Nucleus accumbens (tissue), 56 donors: ENCODE measurements around the gene DNMT3B.

Experiments used
- DNase-seq, 56 donors: peaks; one replicate each; lab custom pipeline; 2025; lab: John Stamatoyannopoulos, UW

Gene DNMT3B

DNA sequence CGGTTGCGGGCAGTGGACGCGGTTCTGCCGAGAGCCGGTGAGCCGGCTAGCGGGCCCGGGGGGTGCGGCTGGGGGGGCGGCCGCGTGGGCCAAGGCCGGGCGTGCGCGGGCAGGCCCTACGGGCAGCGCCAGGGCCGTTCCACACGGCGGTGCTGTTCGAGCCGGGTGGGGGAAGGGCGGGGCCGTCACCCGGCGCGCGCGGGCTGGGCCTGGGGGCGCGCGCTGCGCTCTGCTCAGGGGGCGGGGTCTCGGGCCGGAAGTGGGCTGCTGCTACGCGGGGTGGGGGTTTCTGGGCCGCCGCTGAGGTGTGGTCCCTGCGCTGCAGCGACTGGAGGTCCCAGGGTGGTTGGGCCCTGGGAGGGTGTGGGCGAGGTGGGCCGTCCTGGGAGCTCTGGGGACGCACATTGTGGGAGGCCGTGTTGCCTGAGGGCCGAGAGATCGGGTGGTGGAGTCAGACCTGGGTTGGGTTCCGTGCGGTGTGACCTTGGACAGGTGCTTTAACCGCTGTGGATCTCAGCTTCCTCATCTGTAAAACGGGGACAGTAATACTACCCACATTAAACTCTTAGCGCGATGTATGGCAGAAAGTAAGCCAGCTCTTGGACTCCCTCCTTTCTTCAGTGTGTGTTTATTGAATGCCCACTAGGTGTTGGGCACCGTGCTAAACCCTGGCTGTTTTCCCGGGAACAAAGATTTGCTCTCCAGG lies 58.0 kb downstream of the DNMT3B start:
- peak in 29 of 56 donors; percentile 21 to 91 (median 83) for DNase-seq

- peak in 7 of 56 donors; percentile 8 to 36 (median 20) for DNase-seq
These were observed 58.7 kb downstream of the DNMT3B start for GRCh38 chr20:32820698-32821377.

GRCh38 chr20:32822225-32822624 lies 60.0 kb downstream of the DNMT3B start:
- no peak for DNase-seq

GRCh38 chr20:32823078-32823477 lies 60.9 kb downstream of the DNMT3B start:
- peak in 8 of 56 donors; percentile 1 to 17 (median 9) for DNase-seq

DNA sequence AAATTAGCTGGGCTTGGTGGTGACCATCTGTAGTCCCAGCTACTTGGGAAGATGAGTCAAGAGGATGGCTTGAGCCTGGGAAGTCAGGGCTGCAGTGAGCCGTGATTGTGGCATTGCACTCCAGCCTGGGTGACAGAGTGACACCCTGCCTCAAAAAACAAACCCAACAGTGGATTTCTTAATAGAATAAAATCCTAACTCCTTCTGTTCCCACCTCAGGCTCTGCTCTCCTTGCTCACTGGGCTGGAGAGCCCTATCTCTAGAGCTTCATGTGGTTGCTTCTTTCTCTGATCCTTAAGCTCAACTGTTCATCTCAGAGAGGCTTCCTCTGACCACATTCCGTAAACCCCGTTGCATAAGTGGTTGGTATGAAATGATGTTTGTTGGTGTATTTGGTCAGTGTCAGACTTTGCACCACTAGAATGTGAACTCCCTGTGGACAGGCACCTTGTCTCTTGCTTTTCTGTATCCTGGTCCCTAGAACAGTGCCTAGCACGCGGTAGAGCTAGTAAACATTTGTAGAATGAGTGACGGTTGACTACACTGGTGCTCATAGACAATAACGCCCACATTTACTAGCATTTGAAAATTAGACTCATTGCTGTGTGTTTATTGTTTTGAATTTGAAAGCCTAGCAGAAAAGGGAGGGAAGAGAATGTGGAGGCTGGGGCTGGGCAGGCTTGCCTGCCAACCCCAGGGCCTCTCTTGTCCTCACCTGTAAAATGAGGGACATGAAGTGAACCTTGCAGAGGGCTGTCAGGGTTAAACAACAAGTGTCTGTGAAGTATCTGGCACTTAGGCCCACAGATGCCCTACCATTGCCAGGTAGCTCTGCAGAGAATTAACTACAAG lies 61.8 kb downstream of the DNMT3B start:
- no peak for DNase-seq

- no peak for DNase-seq
These were observed 66.0 kb downstream of the DNMT3B start for GRCh38 chr20:32828029-32828680.

- no peak for DNase-seq
These were observed 67.3 kb downstream of the DNMT3B start for GRCh38 chr20:32829311-32830005.

- DNase-seq: peak in 3 of 56 donors; percentile 2 to 9 (median 8)
These were observed 68.3 kb downstream of the DNMT3B start for GRCh38 chr20:32830437-32830836.

DNA sequence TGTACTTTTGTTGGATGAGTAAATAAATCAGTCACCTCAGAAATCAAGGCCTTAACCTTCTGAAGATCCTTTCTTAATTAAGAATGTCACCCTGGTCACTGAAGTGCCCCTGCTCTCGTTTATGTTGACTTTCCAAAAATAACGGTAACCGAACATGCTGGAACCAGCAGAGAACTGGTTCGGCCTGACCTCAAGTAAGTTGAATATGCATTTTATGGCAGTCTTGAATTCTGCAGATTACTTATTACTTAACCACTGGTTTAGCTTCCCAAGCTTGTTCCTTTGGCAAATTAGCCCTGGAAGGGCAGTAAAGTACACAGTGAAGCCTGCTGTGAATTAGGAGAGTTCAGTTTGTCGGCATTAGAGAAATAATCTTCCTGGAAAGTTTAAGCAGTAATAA lies 69.8 kb downstream of the DNMT3B start:
- no peak for DNase-seq

DNA sequence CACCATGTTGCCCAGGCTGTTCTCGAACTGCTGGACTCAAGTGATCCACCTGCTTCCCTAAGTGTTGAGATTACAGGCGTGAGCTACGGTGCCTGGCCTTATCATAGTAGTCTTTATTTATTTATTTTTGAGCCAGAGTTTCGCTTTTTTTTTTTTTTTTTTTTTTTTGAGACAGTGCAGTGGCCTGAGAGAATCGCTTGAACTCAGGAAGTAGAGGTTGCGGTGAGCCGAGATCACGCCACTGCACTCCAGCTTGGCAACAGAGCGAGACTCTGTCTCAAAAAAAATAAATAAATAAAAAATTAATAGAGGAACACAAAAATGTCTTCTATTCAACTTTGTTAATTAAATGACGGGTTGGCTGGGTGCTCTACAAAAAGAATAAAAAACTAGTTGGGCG lies 70.5 kb downstream of the DNMT3B start:
- no peak for DNase-seq

DNA sequence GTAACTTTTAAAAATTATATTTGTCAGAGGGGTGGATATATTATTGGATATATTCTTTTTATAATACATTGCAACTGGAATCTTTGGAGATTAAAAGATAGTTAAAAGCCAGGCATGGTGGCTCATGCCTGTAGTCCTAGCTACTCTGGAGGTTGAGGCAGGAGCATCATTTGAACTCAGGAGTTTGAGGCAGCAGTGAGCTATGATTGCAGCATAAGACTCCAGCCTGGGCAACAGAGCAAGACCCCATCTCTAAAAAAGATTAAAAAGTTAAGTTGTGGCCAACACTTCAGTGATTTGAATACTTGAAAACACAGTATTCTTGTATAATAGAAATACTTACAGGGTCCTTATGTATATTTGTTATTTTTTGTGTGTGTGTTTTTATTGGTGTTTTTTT lies 72.8 kb downstream of the DNMT3B start:
- DNase-seq: no peak

DNA sequence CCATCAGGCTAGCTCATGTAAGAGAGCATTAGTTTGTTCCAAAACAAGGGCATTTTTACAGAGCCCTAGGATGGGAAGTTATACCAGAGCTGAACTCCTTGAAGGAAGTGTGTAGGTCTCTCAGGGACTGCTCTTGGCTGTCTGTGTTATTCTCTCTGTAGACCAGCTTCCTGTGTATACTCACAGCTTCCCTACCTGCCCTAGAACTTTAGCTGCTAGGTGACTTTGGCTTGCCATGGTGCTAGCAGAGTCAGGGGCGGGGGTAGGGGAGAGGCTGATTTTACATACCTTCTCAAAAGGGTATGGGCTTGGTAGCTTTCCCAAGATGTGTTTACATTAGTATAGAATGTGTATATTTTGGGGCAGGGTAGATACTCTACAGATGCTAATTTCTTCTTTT lies 75.0 kb downstream of the DNMT3B start:
- DNase-seq: no peak

GRCh38 chr20:32839227-32839981 lies 77.2 kb downstream of the DNMT3B start:
- DNase-seq: no peak

DNA sequence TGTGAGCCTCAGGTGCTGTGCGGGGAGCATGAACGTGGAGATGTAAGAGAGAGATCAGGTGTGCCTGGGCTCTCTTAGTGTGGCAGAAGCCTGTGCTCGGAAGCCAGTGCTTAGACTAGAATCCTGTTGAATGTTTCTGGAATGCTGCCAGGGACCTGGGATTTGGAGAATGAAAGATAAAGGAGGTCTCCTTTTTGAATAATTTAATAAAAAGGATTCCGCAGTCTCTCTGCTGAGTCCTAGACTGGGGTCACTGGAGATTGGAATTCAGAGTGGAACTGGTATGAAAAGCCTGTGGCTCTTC lies 77.7 kb downstream of the DNMT3B start:
- DNase-seq: no peak

GRCh38 chr20:32841174-32841573 lies 79.0 kb downstream of the DNMT3B start:
- no peak for DNase-seq

- no peak for DNase-seq
These were observed 79.4 kb downstream of the DNMT3B start for GRCh38 chr20:32841632-32842031.

DNA sequence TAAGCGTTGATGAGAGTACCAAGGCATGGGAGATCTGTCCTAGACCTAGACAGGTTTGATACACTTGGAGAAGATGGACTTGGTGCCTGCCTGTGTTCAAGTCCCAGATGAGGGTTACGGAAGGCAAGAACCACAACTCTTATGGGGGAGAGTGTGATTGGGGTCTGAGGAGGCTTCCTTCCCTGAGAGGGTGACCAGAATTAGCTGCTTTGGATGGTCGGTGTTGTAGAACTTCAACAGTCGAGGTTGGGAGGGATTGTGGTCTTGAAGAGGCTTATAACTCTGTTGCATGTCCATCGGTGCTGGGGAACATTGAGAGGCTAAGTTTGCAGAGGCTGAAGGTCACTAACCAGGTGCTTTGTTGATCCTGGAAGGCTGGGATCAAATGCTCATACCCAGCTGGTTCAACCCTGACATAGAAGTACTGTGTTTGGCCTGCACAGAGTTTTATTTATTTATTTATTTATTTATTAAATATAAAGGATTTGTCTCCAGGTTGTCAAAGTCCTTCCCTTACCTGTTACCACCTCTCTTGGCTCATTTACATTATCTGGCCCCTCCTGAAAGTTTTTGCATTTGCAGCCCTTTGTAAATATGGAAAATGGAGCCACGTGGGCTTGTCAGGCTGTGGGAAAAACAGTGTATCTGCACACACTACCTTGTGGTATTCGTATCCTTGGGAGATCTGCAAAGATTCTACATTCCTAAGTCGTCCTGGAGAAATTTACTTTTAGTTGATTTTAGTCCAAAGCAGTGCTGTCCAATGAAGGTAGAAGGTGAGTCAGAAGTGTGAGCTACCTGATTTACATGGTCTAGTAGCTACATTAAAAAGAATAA lies 80.7 kb downstream of the DNMT3B start:
- DNase-seq: no peak

DNA sequence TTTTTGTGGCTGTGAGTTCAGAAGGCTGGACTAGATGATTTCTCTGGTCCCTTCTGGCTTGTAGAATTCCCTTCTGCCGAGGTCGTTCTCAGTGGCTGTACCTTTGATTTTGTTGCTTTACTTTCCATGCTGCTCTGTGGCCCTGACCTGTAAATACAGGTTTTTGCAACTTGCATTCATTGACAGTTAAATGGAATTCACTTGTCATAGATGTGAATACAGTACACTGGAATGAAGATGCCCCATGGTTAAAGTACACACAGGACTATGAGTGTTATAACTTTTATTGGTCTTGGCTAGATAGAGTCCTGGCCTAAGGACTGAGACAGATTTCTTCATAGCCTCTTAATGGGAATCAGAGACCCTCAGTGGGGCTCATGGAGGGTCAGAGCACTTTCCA lies 83.6 kb downstream of the DNMT3B start:
- DNase-seq: no peak

GRCh38 chr20:32846852-32847251 lies 84.7 kb downstream of the DNMT3B start:
- DNase-seq: no peak
